Motor neuron (in vitro differentiated cells): ENCODE results near the gene NRXN3. TPM values are rescaled to one million over a fixed set of nuclear protein-coding genes. Genes with fewer than 3 reads are reported as not detected.

Experiments
- ATAC-seq, 8 experiments: fragments of 200-7000 bp; cut with Tn5 transposase; replicated peaks in 6 of 8; 2 replicates each; pipeline ENCODE4 v1.8.0; 2021; ENCODE audit warnings: mild to moderate bottlenecking in 8 of 8, moderate library complexity in 8 of 8
- H3K27ac ChIP-seq, 2 donors: fragments of 250-450 bp; sonication (Bioruptor Pico); 2 replicates each; pipeline ENCODE4 v1.9.0; 2021; ENCODE audit warnings: antibody characterized with exemption in 2 of 2, mild to moderate bottlenecking in 2 of 2, moderate library complexity in 1 of 2
- H3K4me1 ChIP-seq, 2 donors: fragments of 250-450 bp; sonication (Bioruptor Pico); replicated peaks in 1 of 2; 2 replicates each; pipeline ENCODE4 v1.6.1; 2021; ENCODE audit warnings: antibody characterized with exemption in 2 of 2, mild to moderate bottlenecking in 2 of 2, moderate library complexity in 1 of 2
- H3K4me3 ChIP-seq, 5 donors: fragments of 250-450 bp; sonication (Bioruptor Pico); 2 replicates each; pipeline ENCODE4 v1.9.0; 2021; ENCODE audit warnings: antibody characterized with exemption in 5 of 5, mild to moderate bottlenecking in 5 of 5, moderate library complexity in 4 of 5
- WGBS, 10 experiments: fragments of 450-650 bp; shearing (Covaris generic); methylation state at CpG; one replicate each; pipeline ENCODE4 v1.0.0; 2022; 5-methylcytosine and 5-hydroxymethylcytosine counted together
- in situ Hi-C, 9 experiments: fragments of 400-800 bp; cut with MboI; loops; one replicate each; pipeline ENCODE4 v1.15.0; 2021; ENCODE audit warnings: low sequenced_read_pairs in 9 of 9, low pct_unique_long_range_greater_than_20kb in 2 of 9; ENCODE audit not compliant: unreplicated experiment in 9 of 9
- total RNA-seq, 8 experiments: library from RNA; unstranded; fragments of 300-600 nt; gene quantifications; 2 replicates each; pipeline versions ENCODE4 v1.2.3 to v1.2.4, GENCODE V29; 2022

Gene NRXN3
- total RNA-seq, 8 experiments from 2014 or later: 1.1 to 16.5 (median 12.9) TPM

DNA sequence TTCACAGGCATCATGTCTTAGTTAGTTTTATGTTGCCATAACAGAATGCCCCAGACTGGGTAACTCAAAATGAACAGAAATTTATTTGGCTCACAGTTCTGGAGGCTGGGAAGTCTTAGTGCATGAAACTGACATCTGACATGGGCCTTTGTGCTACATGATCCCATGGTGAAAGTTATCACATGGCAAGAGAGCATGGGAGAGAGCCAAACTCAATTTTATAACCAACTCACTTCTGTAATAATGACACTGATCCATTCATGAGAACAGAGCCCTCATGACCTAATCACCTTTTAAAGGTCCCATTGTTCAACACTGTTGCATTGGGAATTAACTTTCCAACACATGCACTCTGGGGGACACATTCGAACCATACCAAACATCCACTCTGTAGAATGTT, 1026.0 kb downstream of the NRXN3 start:
- no peak overlapping the region for H3K4me3 ChIP-seq
- no peak for ATAC-seq
- H3K4me1 ChIP-seq: peaks cover 0 to 2% of the 10 kb centered on the region in 2 donors
- in situ Hi-C loops: no loop called here
- WGBS, 10 experiments: 0 to 83% (median 50%) methylated on average over 1 of the region's 1 CpG; no CpG with 5 or more reads in 6 of the 10 experiments
- no peak overlapping the region for H3K27ac ChIP-seq

DNA sequence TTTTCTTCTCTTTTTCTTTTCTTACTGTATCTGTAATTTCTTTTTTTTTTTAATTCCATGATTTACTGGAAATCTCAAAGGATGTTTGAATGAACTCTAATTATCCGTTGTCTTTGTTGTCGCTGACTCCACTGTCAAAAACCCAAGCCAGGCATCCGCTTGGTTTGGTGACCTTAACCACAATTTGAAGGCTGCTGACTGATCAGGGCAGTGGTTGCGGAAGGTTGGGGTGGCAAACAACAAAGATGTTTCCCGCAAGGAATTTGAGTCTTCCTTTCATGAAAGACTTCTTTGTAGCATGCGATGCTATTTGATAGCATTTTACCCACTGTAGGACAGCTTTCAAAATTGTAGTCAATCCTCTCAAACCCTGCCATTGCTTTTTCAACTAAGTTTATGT, 1027.3 kb downstream of the NRXN3 start:
- Histone ChIP-seq H3K4me3 (no peak overlapping the region), H3K4me1 (peaks cover 0 to 2% of the 10 kb centered on the region in 2 donors), H3K27ac (no peak overlapping the region)
- WGBS, 10 experiments: 42 to 95% (median 88%) methylated on average over 3 to 6 of the region's 6 CpGs; no CpG with 5 or more reads in 1 of the 10 experiments
- no peak for ATAC-seq
- in situ Hi-C loops: no loop called here

DNA sequence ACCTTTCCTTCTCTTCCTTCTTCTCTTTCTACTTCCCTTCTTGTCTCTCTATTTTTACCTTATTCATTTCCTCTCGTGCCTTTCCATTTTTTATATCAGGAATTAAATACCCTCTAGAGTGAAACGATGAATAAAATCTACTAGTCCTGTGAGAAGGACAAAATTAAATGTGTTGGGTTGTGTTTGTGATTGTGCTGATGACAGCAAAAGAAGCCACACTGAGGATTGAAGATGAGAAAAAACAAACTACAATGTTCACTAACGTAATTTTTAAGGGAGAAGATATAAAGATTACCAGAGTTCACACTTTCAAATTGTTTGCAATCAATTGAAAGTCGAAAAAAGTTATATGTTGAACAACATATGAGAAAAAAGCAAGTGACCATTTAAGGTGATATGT, 1029.0 kb downstream of the NRXN3 start:
- H3K4me1 ChIP-seq: peaks cover 0 to 2% of the 10 kb centered on the region in 2 donors
- WGBS, 10 experiments: 0 to 100% (median 78%) methylated on average over 2 to 4 of the region's 4 CpGs
- ATAC-seq: no peak
- in situ Hi-C loops: no loop called here
- H3K27ac ChIP-seq: no peak overlapping the region
- H3K4me3 ChIP-seq: no peak overlapping the region

- 0 to 100% (median 80%) methylated on average over 1 to 3 of the region's 3 CpGs; no CpG with 5 or more reads in 1 of the 10 experiments for WGBS, 10 experiments
- H3K4me3 ChIP-seq: no peak overlapping the region
- peaks cover 0 to 2% of the 10 kb centered on the region in 2 donors for H3K4me1 ChIP-seq
- H3K27ac ChIP-seq: no peak overlapping the region
- no peak for ATAC-seq
- in situ Hi-C loops: no loop called here
Measured at GRCh38 chr14:79201564-79202207, 1031.5 kb downstream of the NRXN3 start.

DNA sequence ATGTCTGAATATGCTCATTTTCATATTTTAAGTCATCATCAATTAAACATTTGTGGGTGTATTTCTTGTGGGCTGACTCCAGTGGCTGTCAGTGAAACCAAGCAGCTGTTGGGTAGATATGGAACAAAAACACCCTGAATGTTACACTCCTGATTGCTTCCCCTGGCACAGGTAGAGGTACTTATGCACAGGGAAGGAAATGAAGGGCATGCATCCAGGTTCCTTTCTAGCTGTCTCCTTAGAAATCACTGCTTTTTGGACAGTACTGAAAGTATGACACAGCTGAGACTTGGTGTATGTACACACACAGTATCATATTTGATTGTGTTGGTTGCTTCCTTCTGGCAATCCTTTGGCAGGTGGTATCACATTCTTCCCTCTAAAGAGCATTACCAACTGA, 1034.4 kb downstream of the NRXN3 start:
- no peak for ATAC-seq
- Histone ChIP-seq H3K4me1 (peaks cover 0 to 2% of the 10 kb centered on the region in 2 donors), H3K4me3 (no peak overlapping the region), H3K27ac (no peak overlapping the region)
- in situ Hi-C loops: no loop called here

DNA sequence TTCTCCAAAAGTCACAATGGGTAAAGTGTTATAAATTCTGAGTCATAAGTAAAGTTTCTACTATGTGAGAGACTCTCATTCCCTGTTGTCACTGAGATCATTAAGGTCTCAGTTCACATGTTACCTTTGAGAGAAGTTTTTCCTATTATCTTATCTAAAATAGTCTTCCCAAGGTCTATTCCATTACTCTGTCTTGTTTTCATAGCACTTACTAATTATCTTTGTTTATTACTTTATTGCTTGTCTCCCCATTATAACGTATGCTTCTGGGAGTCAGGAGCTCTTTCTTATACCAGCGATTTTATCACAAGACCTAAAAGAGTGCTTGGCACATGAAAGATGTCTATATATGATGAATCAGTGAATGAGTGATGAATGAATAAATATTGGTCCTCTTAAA, 1039.2 kb downstream of the NRXN3 start:
- ATAC-seq: no peak
- Histone ChIP-seq H3K4me1 (no peaks in the 10 kb centered on the region), H3K27ac (no peak overlapping the region), H3K4me3 (no peak overlapping the region)
- WGBS, 10 experiments: 0 to 94% (median 73%) methylated on average over 1 to 2 of the region's 2 CpGs; no CpG with 5 or more reads in 2 of the 10 experiments
- in situ Hi-C loops: no loop called here

DNA sequence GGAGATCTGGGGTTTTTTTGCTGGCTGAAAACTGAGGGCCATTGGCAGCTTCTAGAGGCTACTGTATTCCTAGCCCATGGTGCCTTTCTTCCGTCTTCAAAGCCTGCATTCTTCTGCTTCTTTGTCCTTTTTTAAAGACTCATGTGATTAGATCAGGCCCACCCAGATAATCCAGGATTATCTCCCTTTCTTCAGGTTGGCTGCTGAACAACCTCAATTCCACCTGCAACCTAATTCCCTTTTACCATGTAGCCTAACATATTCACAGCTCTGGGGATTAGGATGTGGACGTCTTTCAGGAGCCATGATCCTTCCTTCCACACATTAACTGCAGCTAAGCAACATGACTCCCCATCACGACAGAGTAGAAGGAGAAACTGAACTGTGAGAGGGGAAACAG, 1055.6 kb downstream of the NRXN3 start:
- in situ Hi-C loops: no loop called here
- no peaks in the 10 kb centered on the region for H3K4me1 ChIP-seq
- no peak for ATAC-seq

GRCh38 chr14:79229383-79229909, 1059.3 kb downstream of the NRXN3 start:
- ATAC-seq: peak in 3 of 8 experiments; percentile 40 to 65 (median 64)
- Histone ChIP-seq H3K4me3 (no peak overlapping the region), H3K4me1 (no peaks in the 10 kb centered on the region), H3K27ac (no peak overlapping the region)
- in situ Hi-C loops: no loop called here
- 0 to 80% (median 17%) methylated on average over 1 to 6 of the region's 8 CpGs; no CpG with 5 or more reads in 1 of the 10 experiments for WGBS, 10 experiments

More for the DNA sequence above, 1055.6 kb downstream of the NRXN3 start:
- no peak overlapping the region for H3K4me3 ChIP-seq
- no peak overlapping the region for H3K27ac ChIP-seq
- WGBS, 10 experiments: 0 to 100% (median 65%) methylated on average over 1 to 3 of the region's 3 CpGs

DNA sequence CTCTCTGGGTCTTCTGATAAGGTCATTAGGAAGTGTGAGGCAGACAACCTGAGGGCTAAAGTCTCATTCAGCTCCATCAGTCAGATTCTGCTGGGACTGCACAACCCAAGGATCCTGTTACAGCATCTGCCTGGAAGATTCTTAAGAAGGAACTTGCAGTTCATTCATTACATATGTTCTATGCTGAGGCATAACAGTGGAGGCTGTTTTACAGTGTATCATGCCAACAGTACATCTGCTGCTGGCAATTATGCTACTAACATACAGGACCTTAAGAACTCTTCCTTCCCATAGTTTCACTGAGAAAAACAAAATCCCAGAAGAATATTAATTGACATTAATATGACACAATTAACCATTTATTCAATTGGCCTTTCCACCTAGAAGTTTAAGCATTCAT, 1072.5 kb downstream of the NRXN3 start:
- H3K27ac ChIP-seq: no peak overlapping the region
- in situ Hi-C loops: no loop called here
- H3K4me3 ChIP-seq: no peak overlapping the region
- ATAC-seq: no peak
- H3K4me1 ChIP-seq: peaks cover 0 to 8% of the 10 kb centered on the region in 2 donors

- no peak overlapping the region for H3K4me3 ChIP-seq
- 0 to 96% (median 20%) methylated on average over 1 to 3 of the region's 3 CpGs; no CpG with 5 or more reads in 3 of the 10 experiments for WGBS, 10 experiments
- H3K27ac ChIP-seq: no peak overlapping the region
- in situ Hi-C loops: no loop called here
- no peak for ATAC-seq
- peaks cover 0 to 8% of the 10 kb centered on the region in 2 donors for H3K4me1 ChIP-seq
Measured at GRCh38 chr14:79246173-79246572, 1076.0 kb downstream of the NRXN3 start.

- no peak for ATAC-seq
- Histone ChIP-seq H3K4me3 (no peak overlapping the region), H3K4me1 (peaks cover 0 to 8% of the 10 kb centered on the region in 2 donors), H3K27ac (no peak overlapping the region)
- in situ Hi-C loops: no loop called here
- WGBS, 10 experiments: 0 to 100% (median 72%) methylated on average over 1 to 2 of the region's 2 CpGs; no CpG with 5 or more reads in 2 of the 10 experiments
Measured at GRCh38 chr14:79248126-79248525, 1078.0 kb downstream of the NRXN3 start.

GRCh38 chr14:79248771-79249170, 1078.6 kb downstream of the NRXN3 start:
- no peak for ATAC-seq
- in situ Hi-C loops: no loop called here
- 11 to 79% (median 53%) methylated on average over 1 to 3 of the region's 3 CpGs; no CpG with 5 or more reads in 2 of the 10 experiments for WGBS, 10 experiments
- Histone ChIP-seq H3K4me3 (no peak overlapping the region), H3K4me1 (peaks cover 0 to 8% of the 10 kb centered on the region in 2 donors), H3K27ac (no peak overlapping the region)

DNA sequence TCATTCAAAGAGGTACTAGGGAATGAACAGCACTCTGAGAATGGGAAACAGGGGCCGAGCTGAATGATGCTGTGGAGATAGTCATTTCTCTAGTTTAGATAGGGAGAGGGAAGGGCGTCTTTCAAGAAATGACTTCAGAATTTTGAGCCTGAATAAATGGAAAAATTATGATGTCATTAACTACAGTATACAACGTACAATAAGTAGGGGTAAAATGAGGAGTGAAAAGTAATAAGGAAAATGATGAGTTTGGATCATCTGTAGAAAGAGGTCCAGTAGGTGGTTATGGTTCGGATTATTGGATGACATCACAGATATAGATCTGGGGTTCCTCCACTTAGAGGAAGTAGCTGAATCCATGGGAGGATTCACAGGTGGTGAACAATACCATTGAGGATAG, 1081.1 kb downstream of the NRXN3 start:
- Histone ChIP-seq H3K27ac (no peak overlapping the region), H3K4me1 (no peaks in the 10 kb centered on the region), H3K4me3 (no peak overlapping the region)
- in situ Hi-C loops: no loop called here
- ATAC-seq: no peak
- WGBS, 10 experiments: 0 to 95% (median 33%) methylated on average over 2 to 4 of the region's 4 CpGs; no CpG with 5 or more reads in 3 of the 10 experiments

DNA sequence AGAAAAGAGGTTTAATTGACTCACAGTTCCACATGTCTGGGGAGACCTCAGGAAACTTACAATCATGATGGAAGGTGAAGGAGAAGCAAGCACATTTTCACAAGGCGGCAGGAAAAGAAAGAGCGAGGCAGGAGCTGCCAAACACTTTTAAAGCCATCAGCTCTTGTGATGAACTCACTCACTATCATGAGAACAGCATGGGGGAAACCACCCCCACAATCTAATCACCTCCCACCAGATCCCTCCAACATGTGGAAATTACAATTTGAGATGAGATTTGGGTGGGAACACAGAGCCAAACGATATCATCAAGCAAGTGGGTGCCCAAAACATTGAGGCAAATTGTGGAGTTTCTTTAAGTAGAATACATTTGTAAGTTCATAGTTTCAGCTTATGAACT, 1083.4 kb downstream of the NRXN3 start:
- 0 to 100% (median 66%) methylated on average over 1 to 3 of the region's 3 CpGs; no CpG with 5 or more reads in 4 of the 10 experiments for WGBS, 10 experiments
- in situ Hi-C loops: no loop called here

More for the DNA sequence above, 1083.4 kb downstream of the NRXN3 start:
- no peak overlapping the region for H3K4me3 ChIP-seq
- no peak for ATAC-seq
- H3K27ac ChIP-seq: no peak overlapping the region
- no peaks in the 10 kb centered on the region for H3K4me1 ChIP-seq
